Caco-2 (cell line): ENCODE data around the gene NFU1. TPM values are rescaled to one million over a fixed set of nuclear protein-coding genes. Genes with fewer than 3 reads are reported as not detected.

ENCODE experiments used
- BruUV-seq: library from RNA; stranded (reverse); fragments of 400-500 nt; replicated peaks from 2 replicates; lab custom pipeline; 2021; lab: Mats Ljungman, UMichigan
- CTCF ChIA-PET: fragments of 300-600 bp; sonication (Branson Sonifier 250); formaldehyde crosslinking; loops from one replicate; lab custom pipeline; 2022; ENCODE audit warnings: antibody characterized with exemption; lab: Charles Lee
- POLR2A ChIA-PET: fragments of 300-600 bp; sonication (Branson Sonifier 250); formaldehyde crosslinking; loops from one replicate; lab custom pipeline; 2022; ENCODE audit warnings: antibody characterized with exemption; lab: Charles Lee
- DNase-seq, 2 experiments: peaks; one replicate each; pipeline versions ENCODE4 v3.0.0 to v3.0.0-alpha.2; 2020 to 2022
- H3K27me3 ChIP-seq: replicated peaks from 2 replicates; pipeline ENCODE4 v1.6.0; 2011; ENCODE audit warnings: low read length; ENCODE audit not compliant: control insufficient read depth, insufficient read depth
- H3K36me3 ChIP-seq: 2 replicates; pipeline ENCODE4 v1.5.1; 2011; ENCODE audit warnings: low read length; ENCODE audit not compliant: control insufficient read depth, insufficient read depth
- H3K4me1 ChIP-seq: fragments of 250-450 bp; sonication (Bioruptor Pico); 2 replicates; pipeline ENCODE4 v1.5.1; 2020; ENCODE audit warnings: mild to moderate bottlenecking
- H3K4me3 ChIP-seq: 2 replicates; pipeline ENCODE4 v1.5.1; 2011; ENCODE audit warnings: low read depth, mild to moderate bottlenecking, control low read depth, low read length
- H3K9me3 ChIP-seq: fragments of 250-450 bp; sonication (Bioruptor Pico); 2 replicates; pipeline ENCODE4 v1.5.1; 2020; ENCODE audit warnings: mild to moderate bottlenecking, moderate library complexity
- H3K27ac Mint-ChIP-seq: one replicate; pipeline ENCODE4 v1.8.0; 2022; ENCODE audit warnings: mixed read lengths; ENCODE audit not compliant: unreplicated experiment
- H3K27me3 Mint-ChIP-seq: one replicate; pipeline ENCODE4 v1.8.0; 2022; ENCODE audit warnings: mixed read lengths; ENCODE audit not compliant: insufficient read depth, unreplicated experiment
- H3K36me3 Mint-ChIP-seq: one replicate; pipeline ENCODE4 v1.8.0; 2022; ENCODE audit warnings: mild to moderate bottlenecking, mixed read lengths; ENCODE audit not compliant: insufficient read depth, unreplicated experiment
- H3K4me1 Mint-ChIP-seq: one replicate; pipeline ENCODE4 v1.8.0; 2022; ENCODE audit warnings: low read depth, mixed read lengths; ENCODE audit not compliant: unreplicated experiment
- H3K4me3 Mint-ChIP-seq: one replicate; pipeline ENCODE4 v1.8.0; 2022; ENCODE audit warnings: mild to moderate bottlenecking, moderate library complexity, mixed read lengths; ENCODE audit not compliant: unreplicated experiment
- H3K9me3 Mint-ChIP-seq: one replicate; pipeline ENCODE4 v1.8.0; 2022; ENCODE audit warnings: mixed read lengths; ENCODE audit not compliant: unreplicated experiment
- intact Hi-C: fragments of 100-400 bp; cut with micrococcal nuclease; formaldehyde crosslinking; loops from one replicate; pipeline ENCODE4 v1.10.0; 2022; ENCODE audit not compliant: unreplicated experiment
- total RNA-seq: library from RNA; stranded (reverse); gene quantifications from 2 replicates; pipeline ENCODE4 v1.2.3, GENCODE V29; 2022
- TF ChIP-seq, protein P1 (sequence below), 2 experiments: fragments of 200-600 bp in 1 of 2; IDR thresholded peaks; 1 replicate in 1 of 2; 2 replicates in 1 of 2; pipeline versions ENCODE4 v1.5.1 to v1.8.0; 2011 to 2022; ENCODE audit warnings: antibody characterized with exemption in 1 of 2, control low read depth in 1 of 2, inconsistent platforms in 1 of 2, low read depth in 1 of 2, low read length in 1 of 2, mild to moderate bottlenecking in 1 of 2, moderate library complexity in 1 of 2; ENCODE audit not compliant: insufficient read depth in 1 of 2, severe bottlenecking in 1 of 2, unreplicated experiment in 1 of 2

The NFU1 gene
- total RNA-seq, 1 experiment from 2014 or later = 85.3 TPM

- Mint-ChIP-seq H3K4me1 (no peaks in the 10 kb centered on the region), H3K27ac (no peak overlapping the region), H3K4me3 (no peak overlapping the region), H3K27me3 (no peaks in the 10 kb centered on the region), H3K9me3 (peaks cover 25% of the 10 kb centered on the region), H3K36me3 (peaks cover 66% of the 10 kb centered on the region)
- ChIA-PET POLR2A (no interaction called here), CTCF (no interaction called here)
- Histone ChIP-seq H3K36me3 (no peaks in the 10 kb centered on the region), H3K4me3 (no peak overlapping the region), H3K27me3 (no peaks in the 10 kb centered on the region), H3K9me3 (peaks cover 4% of the 10 kb centered on the region; the same call in 1 of the 2 replicates), H3K4me1 (no peaks in the 10 kb centered on the region)
- no TSS peak for BruUV-seq
- TF ChIP-seq, protein P1, sequence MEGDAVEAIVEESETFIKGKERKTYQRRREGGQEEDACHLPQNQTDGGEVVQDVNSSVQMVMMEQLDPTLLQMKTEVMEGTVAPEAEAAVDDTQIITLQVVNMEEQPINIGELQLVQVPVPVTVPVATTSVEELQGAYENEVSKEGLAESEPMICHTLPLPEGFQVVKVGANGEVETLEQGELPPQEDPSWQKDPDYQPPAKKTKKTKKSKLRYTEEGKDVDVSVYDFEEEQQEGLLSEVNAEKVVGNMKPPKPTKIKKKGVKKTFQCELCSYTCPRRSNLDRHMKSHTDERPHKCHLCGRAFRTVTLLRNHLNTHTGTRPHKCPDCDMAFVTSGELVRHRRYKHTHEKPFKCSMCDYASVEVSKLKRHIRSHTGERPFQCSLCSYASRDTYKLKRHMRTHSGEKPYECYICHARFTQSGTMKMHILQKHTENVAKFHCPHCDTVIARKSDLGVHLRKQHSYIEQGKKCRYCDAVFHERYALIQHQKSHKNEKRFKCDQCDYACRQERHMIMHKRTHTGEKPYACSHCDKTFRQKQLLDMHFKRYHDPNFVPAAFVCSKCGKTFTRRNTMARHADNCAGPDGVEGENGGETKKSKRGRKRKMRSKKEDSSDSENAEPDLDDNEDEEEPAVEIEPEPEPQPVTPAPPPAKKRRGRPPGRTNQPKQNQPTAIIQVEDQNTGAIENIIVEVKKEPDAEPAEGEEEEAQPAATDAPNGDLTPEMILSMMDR (IDR thresholded peaks at IDR 0.05; ENCODE audit: insufficient read depth in 1 of 2, low read depth in 1 of 2, low read length in 1 of 2, severe bottlenecking in 1 of 2, unreplicated experiment in 1 of 2) = no peak
- intact Hi-C loops = no loop called here
- no peak for DNase-seq
These were observed 31.9 kb downstream of the NFU1 start for GRCh38 chr2:69405306-69405705.

- intact Hi-C loops = no loop called here
- Histone ChIP-seq H3K36me3 (no peaks in the 10 kb centered on the region), H3K27me3 (no peaks in the 10 kb centered on the region), H3K4me1 (peaks cover 11% of the 10 kb centered on the region), H3K4me3 (no peak overlapping the region), H3K9me3 (peaks cover 4% of the 10 kb centered on the region; the same call in 1 of the 2 replicates)
- no TSS peak for BruUV-seq
- DNase-seq = no peak
- H3K27me3 Mint-ChIP-seq = no peaks in the 10 kb centered on the region
- no peaks in the 10 kb centered on the region for H3K4me1 Mint-ChIP-seq
- peaks cover 19% of the 10 kb centered on the region for H3K9me3 Mint-ChIP-seq
- ChIA-PET CTCF (no interaction called here), POLR2A (no interaction called here)
- H3K27ac Mint-ChIP-seq = no peak overlapping the region
- peaks cover 67% of the 10 kb centered on the region for H3K36me3 Mint-ChIP-seq
- TF ChIP-seq, protein P1 (IDR thresholded peaks at IDR 0.05; ENCODE audit: insufficient read depth in 1 of 2, low read depth in 1 of 2, low read length in 1 of 2, severe bottlenecking in 1 of 2, unreplicated experiment in 1 of 2) = no peak
- no peak overlapping the region for H3K4me3 Mint-ChIP-seq
These were observed 37.1 kb downstream of the NFU1 start for GRCh38 chr2:69400121-69400520.

DNA sequence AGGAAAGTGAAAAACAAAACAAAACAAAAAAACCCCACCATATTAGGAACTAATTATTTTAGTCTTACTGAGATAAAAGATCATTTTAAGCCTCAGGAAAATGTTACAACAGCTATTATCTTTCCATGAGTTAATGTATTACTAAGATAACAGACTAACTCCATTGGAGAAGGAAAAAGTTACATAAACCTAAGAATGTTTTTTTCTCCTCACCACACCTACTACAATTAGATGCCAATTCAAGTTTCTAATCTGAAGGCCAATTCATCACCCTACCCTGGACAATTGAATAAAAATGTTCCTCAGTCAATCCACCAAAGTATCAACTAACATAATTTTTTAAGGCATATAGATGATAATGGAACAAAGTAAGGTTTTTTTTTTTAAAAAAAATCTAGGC is 40.0 kb downstream of the NFU1 start:
- H3K4me1 Mint-ChIP-seq = no peaks in the 10 kb centered on the region
- Histone ChIP-seq H3K4me1 (peaks cover 11% of the 10 kb centered on the region), H3K4me3 (no peak overlapping the region), H3K27me3 (no peaks in the 10 kb centered on the region), H3K9me3 (no peaks in the 10 kb centered on the region), H3K36me3 (no peaks in the 10 kb centered on the region)
- intact Hi-C loops = loop anchor here (1.0 kb wide), 1 partner anchor 10 kb away; the partner anchor contains the start of gene GFPT1
- no peaks in the 10 kb centered on the region for H3K9me3 Mint-ChIP-seq
- H3K36me3 Mint-ChIP-seq = peaks cover 47% of the 10 kb centered on the region
- CTCF ChIA-PET = interaction anchor here (0.7 to 1.0 kb wide), 3 partner anchors 11 to 153 kb away, joined by 3 to 6 read pairs (median 3); no protein-coding TSS in a partner anchor
- no peaks in the 10 kb centered on the region for H3K27me3 Mint-ChIP-seq
- TF ChIP-seq, protein P1 (IDR thresholded peaks at IDR 0.05; ENCODE audit: insufficient read depth in 1 of 2, low read depth in 1 of 2, low read length in 1 of 2, severe bottlenecking in 1 of 2, unreplicated experiment in 1 of 2) = no peak
- POLR2A ChIA-PET = interaction anchor here (0.5 to 1.0 kb wide), 3 partner anchors 9 to 517 kb away, joined by 3 to 4 read pairs (median 3); partner anchors contain the start of gene NFU1
- no peak overlapping the region for H3K4me3 Mint-ChIP-seq
- no TSS peak for BruUV-seq
- no peak for DNase-seq
- no peak overlapping the region for H3K27ac Mint-ChIP-seq
